AG10803 (cell line): Measurements from ENCODE around the gene KCNH4.

Experiments used
- DNase-seq: peaks from one replicate; pipeline ENCODE4 v3.0.0; 2010; ENCODE audit warnings: low read depth
- H3K4me3 ChIP-seq: 2 replicates; pipeline ENCODE4 v1.5.1; 2011; ENCODE audit warnings: mild to moderate bottlenecking, low read length, control low read depth
- TF ChIP-seq, protein P1 (sequence below): conservative IDR thresholded peaks from 2 replicates; pipeline ENCODE4 v1.5.1; 2011; ENCODE audit warnings: mild to moderate bottlenecking, low read length, control low read depth, inconsistent platforms

The KCNH4 gene

DNA sequence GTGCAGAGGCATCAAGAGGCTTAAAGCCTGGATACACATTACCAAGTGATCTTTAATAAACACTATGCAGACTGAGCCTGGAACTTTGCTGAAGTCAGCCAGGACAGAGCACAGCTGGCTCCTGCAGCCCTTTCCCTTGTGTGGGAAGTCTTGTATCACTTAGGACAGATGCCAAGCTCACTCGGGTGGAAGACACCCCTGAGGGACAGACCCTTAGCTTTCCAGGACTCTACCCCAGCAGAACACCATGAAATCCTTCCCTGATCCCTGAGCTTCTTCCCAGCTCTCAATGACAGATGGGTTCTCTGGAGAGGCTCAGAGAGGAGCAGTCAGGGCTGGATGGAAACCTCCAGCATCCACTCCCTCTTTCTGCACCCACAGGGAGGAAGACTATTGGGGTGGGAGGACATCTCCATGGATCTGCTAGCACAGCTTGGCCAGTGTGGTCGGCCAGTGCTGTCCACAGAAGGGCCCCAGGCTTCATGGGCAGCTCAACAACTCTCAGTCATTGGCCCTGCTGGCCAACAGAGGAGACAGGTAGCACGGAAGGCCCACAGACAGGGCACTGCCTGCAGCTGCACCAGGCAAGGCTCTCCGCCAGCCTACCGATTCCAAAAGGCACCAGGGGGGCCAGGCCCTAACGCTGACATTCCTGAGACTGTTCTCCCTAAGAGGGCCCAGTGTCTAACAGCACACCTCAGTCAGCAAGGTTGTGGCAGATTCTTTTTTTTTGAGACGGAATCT, 42.0 kb downstream of the KCNH4 start:
- DNase-seq = no peak
- no peak overlapping the region for H3K4me3 ChIP-seq
- TF ChIP-seq, protein P1, sequence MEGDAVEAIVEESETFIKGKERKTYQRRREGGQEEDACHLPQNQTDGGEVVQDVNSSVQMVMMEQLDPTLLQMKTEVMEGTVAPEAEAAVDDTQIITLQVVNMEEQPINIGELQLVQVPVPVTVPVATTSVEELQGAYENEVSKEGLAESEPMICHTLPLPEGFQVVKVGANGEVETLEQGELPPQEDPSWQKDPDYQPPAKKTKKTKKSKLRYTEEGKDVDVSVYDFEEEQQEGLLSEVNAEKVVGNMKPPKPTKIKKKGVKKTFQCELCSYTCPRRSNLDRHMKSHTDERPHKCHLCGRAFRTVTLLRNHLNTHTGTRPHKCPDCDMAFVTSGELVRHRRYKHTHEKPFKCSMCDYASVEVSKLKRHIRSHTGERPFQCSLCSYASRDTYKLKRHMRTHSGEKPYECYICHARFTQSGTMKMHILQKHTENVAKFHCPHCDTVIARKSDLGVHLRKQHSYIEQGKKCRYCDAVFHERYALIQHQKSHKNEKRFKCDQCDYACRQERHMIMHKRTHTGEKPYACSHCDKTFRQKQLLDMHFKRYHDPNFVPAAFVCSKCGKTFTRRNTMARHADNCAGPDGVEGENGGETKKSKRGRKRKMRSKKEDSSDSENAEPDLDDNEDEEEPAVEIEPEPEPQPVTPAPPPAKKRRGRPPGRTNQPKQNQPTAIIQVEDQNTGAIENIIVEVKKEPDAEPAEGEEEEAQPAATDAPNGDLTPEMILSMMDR = no peak

GRCh38 chr17:42136654-42137051, 44.3 kb downstream of the KCNH4 start:
- TF ChIP-seq, protein P1 = no peak
- DNase-seq = no peak
- H3K4me3 ChIP-seq = no peak overlapping the region

GRCh38 chr17:42135664-42136653, 45.0 kb downstream of the KCNH4 start:
- H3K4me3 ChIP-seq = no peak overlapping the region
- TF ChIP-seq, protein P1 = no peak
- DNase-seq = peak; percentile 54

DNA sequence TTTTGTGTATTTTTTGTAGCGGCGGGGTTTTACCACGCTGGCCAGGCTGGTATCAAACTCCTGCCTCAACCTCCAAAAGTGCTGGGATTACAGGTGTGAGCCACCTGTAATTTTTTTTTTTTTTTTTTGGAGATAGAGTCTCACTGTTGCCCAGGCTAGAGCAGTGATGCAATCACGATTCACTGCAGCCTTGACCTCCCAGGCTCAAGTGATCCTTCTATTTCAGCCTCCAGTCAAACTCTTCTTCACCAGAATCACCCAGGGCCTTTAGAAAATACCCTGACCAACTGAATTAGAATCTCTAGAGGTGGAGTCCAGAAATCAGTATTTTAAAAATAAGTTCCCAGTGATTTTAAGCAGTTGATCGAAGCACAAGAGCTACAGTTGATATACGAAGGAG, 45.8 kb downstream of the KCNH4 start:
- DNase-seq = no peak
- H3K4me3 ChIP-seq = no peak overlapping the region
- TF ChIP-seq, protein P1 = no peak

DNA sequence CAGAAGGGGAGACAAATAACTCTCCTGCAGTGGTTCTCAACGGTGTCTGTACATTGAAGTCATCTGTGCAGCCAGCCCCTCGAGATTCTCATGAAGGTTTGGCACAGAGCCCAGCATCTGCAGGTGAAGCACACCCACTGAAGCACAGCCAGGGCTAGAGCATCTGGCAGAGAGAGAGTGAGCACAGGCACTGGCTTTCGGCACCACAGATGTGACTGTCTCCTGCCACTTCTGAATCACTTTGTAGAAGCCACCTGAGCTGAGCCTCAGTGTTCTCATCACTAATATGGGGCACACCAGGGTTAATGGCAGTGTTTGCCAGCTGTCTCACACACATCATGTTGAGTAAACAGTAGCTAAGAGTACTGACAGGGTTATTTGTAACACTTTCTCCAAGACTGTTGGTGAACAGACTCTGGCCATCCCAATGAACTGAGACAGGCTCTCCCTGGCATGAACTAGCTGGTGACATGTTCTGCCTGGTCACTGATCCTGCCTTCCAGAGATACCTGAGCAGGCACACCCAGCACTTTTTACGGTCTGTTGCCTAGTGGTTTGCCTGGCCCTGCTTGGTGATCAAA, 47.4 kb downstream of the KCNH4 start:
- H3K4me3 ChIP-seq = no peak overlapping the region
- TF ChIP-seq, protein P1 = no peak
- DNase-seq = no peak

GRCh38 chr17:42132941-42133340, 48.0 kb downstream of the KCNH4 start:
- no peak overlapping the region for H3K4me3 ChIP-seq
- TF ChIP-seq, protein P1 = no peak
- DNase-seq = peak; percentile 87
